BLaER1 treated with 17β-estradiol and CSF1 and Interleukin-3, amounts not matched to agents 10 nM and 100 nM (cell line): ENCODE data around the gene CXCL5.

Source experiments
- H3K27ac ChIP-seq, 11 experiments: shearing (Covaris generic); formaldehyde crosslinking; 2 replicates each; pipeline ENCODE4 v1.8.1; 2022
- H3K27me3 ChIP-seq, 11 experiments: shearing (Covaris generic); formaldehyde crosslinking; 2 replicates each; pipeline ENCODE4 v1.8.1; 2022
- H3K36me3 ChIP-seq, 11 experiments: shearing (Covaris generic); formaldehyde crosslinking; 2 replicates each; pipeline ENCODE4 v1.8.1; 2022
- H3K4me1 ChIP-seq, 10 experiments: shearing (Covaris generic); formaldehyde crosslinking; 2 replicates each; pipeline ENCODE4 v1.8.1; 2022
- H3K4me2 ChIP-seq, 11 experiments: shearing (Covaris generic); formaldehyde crosslinking; 2 replicates each; pipeline ENCODE4 v1.8.1; 2022
- H3K4me3 ChIP-seq, 10 experiments: shearing (Covaris generic); formaldehyde crosslinking; 2 replicates each; pipeline ENCODE4 v1.8.1; 2022
- H3K9ac ChIP-seq, 11 experiments: shearing (Covaris generic); formaldehyde crosslinking; 2 replicates each; pipeline ENCODE4 v1.8.1; 2022
- H3K9me3 ChIP-seq, 11 experiments: shearing (Covaris generic); formaldehyde crosslinking; replicated peaks in 1 of 11; 2 replicates each; pipeline ENCODE4 v1.8.1; 2022
- H4K20me1 ChIP-seq, 11 experiments: shearing (Covaris generic); formaldehyde crosslinking; 2 replicates each; pipeline ENCODE4 v1.8.1; 2022
- Cebpa-rat ChIP-seq, 11 experiments: shearing (Covaris generic); IDR thresholded peaks; 2 replicates each; pipeline ENCODE4 v1.8.1; 2022

CXCL5 gene

DNA sequence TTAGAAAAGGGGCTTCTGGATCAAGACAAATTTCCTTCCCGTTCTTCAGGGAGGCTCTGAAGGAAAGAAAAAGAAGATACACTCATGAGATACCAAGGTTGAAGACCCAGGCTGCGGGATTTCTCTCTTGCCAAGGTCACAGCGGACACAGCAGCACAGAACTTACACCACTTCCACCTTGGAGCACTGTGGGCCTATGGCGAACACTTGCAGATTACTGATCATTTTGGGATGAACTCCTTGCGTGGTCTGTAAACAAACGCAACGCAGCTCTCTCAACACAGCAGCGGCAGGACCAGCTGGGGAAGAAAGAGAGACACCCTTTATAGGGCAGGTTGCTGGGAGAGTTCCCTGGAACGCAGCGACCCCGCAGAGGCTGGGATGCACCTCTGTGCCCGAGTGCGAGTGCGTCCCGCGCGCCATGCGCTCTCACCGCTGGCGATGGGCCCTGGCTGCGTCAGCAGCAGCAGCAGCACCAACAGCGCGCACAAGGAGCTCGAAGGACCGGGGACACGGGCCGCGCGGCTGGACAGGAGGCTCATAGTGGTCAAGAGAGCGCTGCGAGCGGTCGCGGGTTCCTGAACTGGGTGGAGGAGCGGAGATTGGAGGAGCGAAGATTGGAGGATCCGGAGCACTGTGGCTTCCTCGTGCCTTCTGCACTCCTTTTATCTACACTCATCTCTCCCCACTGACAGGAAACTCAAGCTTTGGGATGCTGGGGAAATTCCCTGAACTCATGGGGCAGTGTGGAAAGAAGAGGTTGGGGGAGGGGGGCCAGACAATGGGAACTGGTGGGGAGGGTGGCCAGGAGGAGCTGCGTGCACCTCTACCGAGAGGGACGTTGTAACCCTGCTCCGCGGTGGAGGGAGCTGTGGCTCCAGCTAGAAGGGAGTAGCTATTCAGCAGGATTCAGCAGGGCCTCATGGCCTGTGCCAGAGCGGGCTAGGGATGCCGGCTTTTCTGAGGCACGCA is at the start of gene CXCL5:
TSS of gene CXCL5 (minus strand) at position 638 of the 972 bp plus-strand sequence. CDS start at position 542, 96 bp downstream.
- H3K4me3 ChIP-seq = no peak within 1 kb of the TSS
- no peak within 1 kb of the TSS for H3K4me2 ChIP-seq
- no peaks in the 10 kb centered on the region for H4K20me1 ChIP-seq
- H3K27me3 ChIP-seq = no peaks in the 10 kb centered on the region
- TF ChIP-seq Cebpa-rat (IDR thresholded peaks at IDR 0.05) = no peak
- no peak within 1 kb of the TSS for H3K9ac ChIP-seq
- peaks cover 0 to 19% (median 0%) of the 10 kb centered on the region in 11 experiments; a peak in 7 of 22 replicates for H3K9me3 ChIP-seq
- H3K27ac ChIP-seq = no peak within 1 kb of the TSS
- no peaks in the 10 kb centered on the region for H3K36me3 ChIP-seq
- H3K4me1 ChIP-seq = no peaks in the 10 kb centered on the region

DNA sequence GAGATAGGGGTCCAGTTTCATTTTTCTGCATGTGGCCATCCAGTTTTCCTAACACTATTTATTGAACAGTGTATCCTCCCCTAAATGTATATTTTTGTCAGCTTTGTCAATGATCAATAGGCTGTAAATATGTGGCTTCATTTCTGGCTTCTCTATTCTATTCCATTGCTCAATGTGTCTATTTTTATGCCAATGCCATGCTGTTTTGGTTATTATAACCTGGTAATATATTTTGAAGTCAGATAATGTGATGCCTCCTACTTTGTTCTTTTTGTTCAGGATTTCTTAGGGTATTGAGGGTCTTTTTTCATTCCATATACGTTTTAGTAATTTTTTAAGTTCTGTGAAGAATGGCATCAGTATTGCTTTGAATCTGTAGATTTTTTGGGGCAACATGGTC is 48.7 kb upstream of the CXCL5 start:
- no peak overlapping the region for H3K4me2 ChIP-seq
- H3K9ac ChIP-seq = no peak overlapping the region
- peaks cover 0 to 40% (median 18%) of the 10 kb centered on the region in 10 experiments; a peak in 13 of 20 replicates for H3K4me1 ChIP-seq
- no peaks in the 10 kb centered on the region for H4K20me1 ChIP-seq
- peaks cover 0 to 71% (median 11%) of the 10 kb centered on the region in 11 experiments; a peak in 16 of 22 replicates for H3K9me3 ChIP-seq
- H3K27ac ChIP-seq = peak overlapping the region in 2 of 11 experiments; percentile 18 to 29; a peak in 3 of 22 replicates
- no peak for TF ChIP-seq Cebpa-rat (IDR thresholded peaks at IDR 0.05)
- H3K36me3 ChIP-seq = peaks cover 0 to 10% (median 0%) of the 10 kb centered on the region in 11 experiments; a peak in 1 of 22 replicates
- no peaks in the 10 kb centered on the region for H3K27me3 ChIP-seq
- no peak overlapping the region for H3K4me3 ChIP-seq

DNA sequence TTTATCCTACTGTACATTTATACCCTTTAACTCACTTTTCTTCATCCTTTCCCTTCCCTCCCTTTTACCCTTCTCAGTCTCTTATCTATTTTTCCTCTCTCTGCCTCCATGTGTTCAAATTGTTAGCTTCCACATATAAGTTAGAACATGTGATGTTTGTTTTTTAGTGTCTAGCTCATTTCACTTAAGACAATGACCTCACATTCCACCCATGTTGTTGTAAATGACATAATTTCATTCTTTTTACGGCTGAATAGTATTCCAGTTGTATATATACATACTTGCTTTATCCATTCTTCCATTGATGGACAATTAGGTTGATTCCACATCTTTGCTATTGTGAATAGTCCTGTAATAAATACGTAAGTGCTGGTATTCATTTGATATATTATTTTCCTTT is 47.3 kb upstream of the CXCL5 start:
- TF ChIP-seq Cebpa-rat (IDR thresholded peaks at IDR 0.05) = no peak
- peak overlapping the region in 5 of 11 experiments; percentile 81 to 99 (median 96); a peak in 9 of 22 replicates for H3K27ac ChIP-seq
- peaks cover 0 to 10% (median 0%) of the 10 kb centered on the region in 11 experiments; a peak in 1 of 22 replicates for H3K36me3 ChIP-seq
- H3K4me3 ChIP-seq = no peak overlapping the region
- no peaks in the 10 kb centered on the region for H3K27me3 ChIP-seq
- H3K9ac ChIP-seq = peak overlapping the region in 1 of 11 experiments; percentile 80; a peak in 1 of 22 replicates
- H4K20me1 ChIP-seq = no peaks in the 10 kb centered on the region
- peaks cover 0 to 48% (median 18%) of the 10 kb centered on the region in 10 experiments; a peak in 13 of 20 replicates for H3K4me1 ChIP-seq
- peaks cover 0 to 85% (median 11%) of the 10 kb centered on the region in 11 experiments; a peak in 16 of 22 replicates for H3K9me3 ChIP-seq
- no peak overlapping the region for H3K4me2 ChIP-seq

DNA sequence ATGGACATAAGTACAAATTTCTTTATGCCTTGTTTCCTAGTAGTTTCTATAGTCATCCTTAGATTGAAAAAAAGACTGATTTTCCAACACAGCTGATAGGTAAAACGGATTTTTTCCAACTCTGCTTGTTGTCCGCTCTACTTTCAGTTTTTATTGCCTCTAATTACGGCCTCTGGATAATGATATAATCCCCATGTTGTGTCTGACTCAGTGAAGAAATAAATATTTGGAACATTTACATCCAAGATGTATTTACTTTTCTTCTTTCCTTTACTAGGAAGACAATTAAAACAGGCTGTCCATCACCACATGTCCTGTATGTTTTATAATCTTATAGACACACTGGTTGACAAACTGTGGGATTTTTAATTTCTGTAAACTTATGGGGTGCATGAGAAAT is 46.8 kb upstream of the CXCL5 start:
- no peak for TF ChIP-seq Cebpa-rat (IDR thresholded peaks at IDR 0.05)

DNA sequence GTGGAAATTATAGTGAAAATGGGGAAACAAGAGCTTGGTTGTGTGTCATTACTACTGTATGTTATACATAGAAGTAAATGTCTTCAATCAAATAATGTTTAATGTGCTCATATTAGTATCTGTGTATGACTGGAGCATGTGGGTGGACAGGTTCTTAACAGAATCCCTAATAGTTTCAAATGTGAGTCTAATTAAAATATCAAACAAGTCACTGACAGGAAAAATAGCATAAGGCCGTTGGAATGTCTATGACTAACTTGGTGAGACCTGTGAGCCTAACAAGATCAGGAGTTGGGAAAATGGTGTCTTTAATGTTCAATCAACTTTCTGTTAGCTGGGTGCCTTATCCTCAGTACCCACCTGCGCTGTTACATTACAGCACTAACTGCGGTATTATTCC is 46.2 kb upstream of the CXCL5 start:
- Histone ChIP-seq H3K27ac (peak overlapping the region in 8 of 11 experiments; percentile 38 to 99 (median 86); a peak in 16 of 22 replicates), H3K36me3 (peaks cover 0 to 10% (median 0%) of the 10 kb centered on the region in 11 experiments; a peak in 1 of 22 replicates), H3K9ac (peak overlapping the region in 5 of 11 experiments; percentile 48 to 80 (median 69); a peak in 9 of 22 replicates), H3K4me1 (peaks cover 0 to 50% (median 18%) of the 10 kb centered on the region in 10 experiments; a peak in 13 of 20 replicates), H3K9me3 (peaks cover 0 to 93% (median 11%) of the 10 kb centered on the region in 11 experiments; a peak in 16 of 22 replicates), H3K27me3 (no peaks in the 10 kb centered on the region), H4K20me1 (no peaks in the 10 kb centered on the region), H3K4me3 (no peak overlapping the region), H3K4me2 (peak overlapping the region in 5 of 11 experiments; percentile 5 to 49 (median 25); a peak in 4 of 22 replicates)
- no peak for TF ChIP-seq Cebpa-rat (IDR thresholded peaks at IDR 0.05)

More for the DNA sequence above, 46.8 kb upstream of the CXCL5 start:
- Histone ChIP-seq H3K36me3 (peaks cover 0 to 10% (median 0%) of the 10 kb centered on the region in 11 experiments; a peak in 1 of 22 replicates), H4K20me1 (no peaks in the 10 kb centered on the region), H3K27me3 (no peaks in the 10 kb centered on the region), H3K4me1 (peaks cover 0 to 50% (median 18%) of the 10 kb centered on the region in 10 experiments; a peak in 13 of 20 replicates), H3K4me3 (no peak overlapping the region), H3K4me2 (peak overlapping the region in 2 of 11 experiments; percentile 5 to 25; a peak in 1 of 22 replicates), H3K9ac (peak overlapping the region in 2 of 11 experiments; percentile 79 to 80; a peak in 3 of 22 replicates), H3K27ac (peak overlapping the region in 6 of 11 experiments; percentile 67 to 99 (median 94); a peak in 10 of 22 replicates), H3K9me3 (peaks cover 0 to 88% (median 11%) of the 10 kb centered on the region in 11 experiments; a peak in 16 of 22 replicates)

DNA sequence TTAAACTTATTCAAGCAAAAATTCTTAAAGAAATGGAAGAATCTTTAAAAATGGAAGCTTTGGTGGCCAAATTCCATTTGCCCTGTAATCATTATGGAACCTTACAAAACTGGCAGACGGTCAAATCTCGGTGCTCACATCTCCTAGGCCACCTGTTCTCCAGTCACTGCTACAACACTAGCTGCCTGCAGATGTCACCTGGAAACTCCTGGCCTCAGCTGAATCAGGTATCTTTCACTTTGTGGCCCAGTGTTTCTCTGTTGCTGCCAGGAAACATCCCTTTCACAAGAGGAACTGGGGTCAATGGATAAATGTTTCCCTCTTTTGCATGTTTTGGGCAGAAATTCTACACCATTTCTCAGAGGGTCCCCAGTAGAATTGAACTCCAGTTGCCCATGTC is 44.2 kb upstream of the CXCL5 start:
- peaks cover 0 to 42% (median 18%) of the 10 kb centered on the region in 10 experiments; a peak in 13 of 20 replicates for H3K4me1 ChIP-seq
- no peak for TF ChIP-seq Cebpa-rat (IDR thresholded peaks at IDR 0.05)
- H3K27ac ChIP-seq = peak overlapping the region in 7 of 11 experiments; percentile 44 to 99 (median 91); a peak in 14 of 22 replicates
- H3K4me2 ChIP-seq = peak overlapping the region in 5 of 11 experiments; percentile 16 to 66 (median 39); a peak in 9 of 22 replicates
- no peak overlapping the region; a peak in 1 of 20 replicates for H3K4me3 ChIP-seq
- no peaks in the 10 kb centered on the region for H4K20me1 ChIP-seq
- H3K27me3 ChIP-seq = no peaks in the 10 kb centered on the region
- H3K9me3 ChIP-seq = peaks cover 12 to 93% (median 21%) of the 10 kb centered on the region in 11 experiments
- peak overlapping the region in 4 of 11 experiments; percentile 69 to 86 (median 78); a peak in 7 of 22 replicates for H3K9ac ChIP-seq
- H3K36me3 ChIP-seq = peaks cover 0 to 10% (median 0%) of the 10 kb centered on the region in 11 experiments; a peak in 1 of 22 replicates

DNA sequence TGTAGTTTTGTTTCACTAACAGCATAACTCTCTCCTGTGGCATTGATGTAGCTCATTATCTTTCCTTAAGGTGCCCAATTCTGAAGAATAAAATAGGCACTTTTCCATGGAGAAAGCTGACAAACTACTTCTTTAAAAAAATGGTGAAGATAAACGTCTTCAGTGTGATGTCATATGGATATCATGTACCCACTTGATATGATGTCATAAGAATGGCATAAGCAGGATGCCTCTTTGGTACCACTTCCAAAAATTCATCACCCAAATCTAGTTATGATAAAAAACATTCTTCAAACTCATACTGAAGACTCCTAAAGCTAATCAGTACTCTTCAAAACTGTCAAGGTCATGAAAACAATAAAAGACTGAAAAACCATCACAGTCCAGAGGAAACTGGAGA is 42.9 kb upstream of the CXCL5 start:
- peaks cover 0 to 47% (median 18%) of the 10 kb centered on the region in 10 experiments; a peak in 13 of 20 replicates for H3K4me1 ChIP-seq
- peaks cover 6 to 81% (median 13%) of the 10 kb centered on the region in 11 experiments; a peak in 21 of 22 replicates for H3K9me3 ChIP-seq
- no peak overlapping the region for H3K4me3 ChIP-seq
- H4K20me1 ChIP-seq = no peaks in the 10 kb centered on the region
- TF ChIP-seq Cebpa-rat (IDR thresholded peaks at IDR 0.05) = no peak
- peak overlapping the region in 4 of 11 experiments; percentile 91 to 99 (median 97); a peak in 8 of 22 replicates for H3K27ac ChIP-seq
- H3K4me2 ChIP-seq = no peak overlapping the region; a peak in 1 of 22 replicates
- H3K9ac ChIP-seq = no peak overlapping the region
- H3K27me3 ChIP-seq = no peaks in the 10 kb centered on the region
- H3K36me3 ChIP-seq = peaks cover 0 to 6% (median 0%) of the 10 kb centered on the region in 11 experiments; a peak in 1 of 22 replicates

DNA sequence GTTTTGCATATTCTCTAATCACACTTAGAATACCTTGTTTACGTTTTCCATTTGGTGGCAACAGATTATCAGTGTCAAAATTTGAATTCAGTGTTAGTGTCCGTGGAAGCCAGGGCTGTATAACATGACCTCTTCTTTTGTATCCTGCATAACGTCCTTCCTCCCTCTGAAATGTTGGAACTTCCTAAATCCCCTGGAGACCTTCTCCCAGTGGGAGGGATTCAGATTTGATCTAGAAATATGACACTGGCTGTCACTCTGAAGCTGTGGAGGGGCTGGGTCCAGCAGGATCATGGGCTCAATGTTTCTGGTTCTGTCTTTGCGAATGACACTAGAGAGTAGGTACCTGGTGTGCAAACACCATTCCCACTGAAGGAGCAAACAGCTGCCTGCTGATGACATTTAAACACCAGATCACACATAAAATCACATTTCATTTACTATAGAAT is 40.9 kb upstream of the CXCL5 start:
- no peak overlapping the region for H3K4me3 ChIP-seq
- no peaks in the 10 kb centered on the region for H3K27me3 ChIP-seq

More for the DNA sequence above, 40.9 kb upstream of the CXCL5 start:
- Histone ChIP-seq H4K20me1 (no peaks in the 10 kb centered on the region), H3K4me2 (no peak overlapping the region), H3K9ac (no peak overlapping the region), H3K36me3 (no peaks in the 10 kb centered on the region), H3K27ac (peak overlapping the region in 3 of 11 experiments; percentile 8 to 49 (median 18); a peak in 5 of 22 replicates), H3K9me3 (peaks cover 6 to 60% (median 13%) of the 10 kb centered on the region in 11 experiments; a peak in 20 of 22 replicates), H3K4me1 (peaks cover 0 to 30% (median 12%) of the 10 kb centered on the region in 10 experiments; a peak in 13 of 20 replicates)
- no peak for TF ChIP-seq Cebpa-rat (IDR thresholded peaks at IDR 0.05)
